ENCODE measurements around the gene ZBTB22.

GRCh38 chr6:33304216-33304615 is 13.3 kb downstream of the ZBTB22 start:
- TF ChIP-seq, protein P1, sequence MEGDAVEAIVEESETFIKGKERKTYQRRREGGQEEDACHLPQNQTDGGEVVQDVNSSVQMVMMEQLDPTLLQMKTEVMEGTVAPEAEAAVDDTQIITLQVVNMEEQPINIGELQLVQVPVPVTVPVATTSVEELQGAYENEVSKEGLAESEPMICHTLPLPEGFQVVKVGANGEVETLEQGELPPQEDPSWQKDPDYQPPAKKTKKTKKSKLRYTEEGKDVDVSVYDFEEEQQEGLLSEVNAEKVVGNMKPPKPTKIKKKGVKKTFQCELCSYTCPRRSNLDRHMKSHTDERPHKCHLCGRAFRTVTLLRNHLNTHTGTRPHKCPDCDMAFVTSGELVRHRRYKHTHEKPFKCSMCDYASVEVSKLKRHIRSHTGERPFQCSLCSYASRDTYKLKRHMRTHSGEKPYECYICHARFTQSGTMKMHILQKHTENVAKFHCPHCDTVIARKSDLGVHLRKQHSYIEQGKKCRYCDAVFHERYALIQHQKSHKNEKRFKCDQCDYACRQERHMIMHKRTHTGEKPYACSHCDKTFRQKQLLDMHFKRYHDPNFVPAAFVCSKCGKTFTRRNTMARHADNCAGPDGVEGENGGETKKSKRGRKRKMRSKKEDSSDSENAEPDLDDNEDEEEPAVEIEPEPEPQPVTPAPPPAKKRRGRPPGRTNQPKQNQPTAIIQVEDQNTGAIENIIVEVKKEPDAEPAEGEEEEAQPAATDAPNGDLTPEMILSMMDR (IDR thresholded peaks at IDR 0.05): no peak
- TF ChIP-seq EZH2 (IDR thresholded peaks at IDR 0.05; ENCODE audit: borderline replicate concordance, insufficient read depth, low read depth, low read length, poor library complexity, severe bottlenecking): no peak
